ENCODE measurements around the gene SHROOM3. TPM values are rescaled to one million over a fixed set of nuclear protein-coding genes. Genes with fewer than 3 reads are reported as not detected.

The SHROOM3 gene
- total RNA-seq, 2 experiments from 2014 or later = not detected

DNA sequence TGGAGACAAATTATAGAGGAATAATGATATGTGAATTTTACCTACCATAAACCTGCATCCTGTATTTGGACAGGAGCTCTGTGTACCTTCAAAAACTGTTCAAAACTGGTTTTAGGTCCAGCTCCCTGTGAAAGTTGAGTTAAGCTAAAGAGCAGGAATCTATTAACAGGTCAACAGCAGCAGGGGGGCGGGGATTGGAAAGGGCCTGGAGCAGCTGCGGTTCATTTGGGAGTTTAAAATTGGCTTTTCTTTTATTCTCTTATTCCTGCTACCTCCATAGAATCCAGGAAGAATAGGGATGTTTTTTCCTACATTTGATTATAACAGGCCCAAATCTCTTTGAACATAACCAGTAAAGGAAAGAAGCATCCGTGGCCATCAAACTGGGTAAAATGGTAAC lies 23.8 kb downstream of the SHROOM3 start:
- H3K4me1 Mint-ChIP-seq (ENCODE audit: low read depth) = no peaks in the 10 kb centered on the region
- H3K9me3 ChIP-seq (ENCODE audit: control insufficient read depth in 1 of 2, insufficient read depth in 1 of 2, low read length in 2 of 2) = peaks cover 5 to 10% of the 10 kb centered on the region in 2 experiments
- ChIA-PET CTCF (no interaction called here), POLR2A (no interaction called here)
- no peak overlapping the region for H3K4me3 ChIP-seq (ENCODE audit: low read length)
- no peaks in the 10 kb centered on the region for H3K4me1 ChIP-seq (ENCODE audit: insufficient read depth, low read length)
- TF ChIP-seq, protein P1, sequence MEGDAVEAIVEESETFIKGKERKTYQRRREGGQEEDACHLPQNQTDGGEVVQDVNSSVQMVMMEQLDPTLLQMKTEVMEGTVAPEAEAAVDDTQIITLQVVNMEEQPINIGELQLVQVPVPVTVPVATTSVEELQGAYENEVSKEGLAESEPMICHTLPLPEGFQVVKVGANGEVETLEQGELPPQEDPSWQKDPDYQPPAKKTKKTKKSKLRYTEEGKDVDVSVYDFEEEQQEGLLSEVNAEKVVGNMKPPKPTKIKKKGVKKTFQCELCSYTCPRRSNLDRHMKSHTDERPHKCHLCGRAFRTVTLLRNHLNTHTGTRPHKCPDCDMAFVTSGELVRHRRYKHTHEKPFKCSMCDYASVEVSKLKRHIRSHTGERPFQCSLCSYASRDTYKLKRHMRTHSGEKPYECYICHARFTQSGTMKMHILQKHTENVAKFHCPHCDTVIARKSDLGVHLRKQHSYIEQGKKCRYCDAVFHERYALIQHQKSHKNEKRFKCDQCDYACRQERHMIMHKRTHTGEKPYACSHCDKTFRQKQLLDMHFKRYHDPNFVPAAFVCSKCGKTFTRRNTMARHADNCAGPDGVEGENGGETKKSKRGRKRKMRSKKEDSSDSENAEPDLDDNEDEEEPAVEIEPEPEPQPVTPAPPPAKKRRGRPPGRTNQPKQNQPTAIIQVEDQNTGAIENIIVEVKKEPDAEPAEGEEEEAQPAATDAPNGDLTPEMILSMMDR (IDR thresholded peaks at IDR 0.05) = no peak
- H3K27ac ChIP-seq (ENCODE audit: low read depth in 1 of 2, low read length in 2 of 2) = no peak overlapping the region
- H3K36me3 Mint-ChIP-seq (ENCODE audit: low read depth) = no peaks in the 10 kb centered on the region
- H3K27ac Mint-ChIP-seq = no peak overlapping the region
- peaks cover 13% of the 10 kb centered on the region for H3K27me3 Mint-ChIP-seq
- no peaks in the 10 kb centered on the region for H3K36me3 ChIP-seq (ENCODE audit: insufficient read depth, low read length)
- DNase-seq = no peak
- no peak for ATAC-seq (ENCODE audit: poor library complexity)
- no peak overlapping the region for H3K4me3 Mint-ChIP-seq
- peaks cover 4% of the 10 kb centered on the region for H3K9me3 Mint-ChIP-seq
- intact Hi-C loops (cut with DNase I, micrococcal nuclease) = no loop called here
- peaks cover 0 to 4% of the 10 kb centered on the region in 2 experiments for H3K27me3 ChIP-seq (ENCODE audit: control insufficient read depth in 1 of 2, insufficient read depth in 2 of 2, low read length in 2 of 2)

DNA sequence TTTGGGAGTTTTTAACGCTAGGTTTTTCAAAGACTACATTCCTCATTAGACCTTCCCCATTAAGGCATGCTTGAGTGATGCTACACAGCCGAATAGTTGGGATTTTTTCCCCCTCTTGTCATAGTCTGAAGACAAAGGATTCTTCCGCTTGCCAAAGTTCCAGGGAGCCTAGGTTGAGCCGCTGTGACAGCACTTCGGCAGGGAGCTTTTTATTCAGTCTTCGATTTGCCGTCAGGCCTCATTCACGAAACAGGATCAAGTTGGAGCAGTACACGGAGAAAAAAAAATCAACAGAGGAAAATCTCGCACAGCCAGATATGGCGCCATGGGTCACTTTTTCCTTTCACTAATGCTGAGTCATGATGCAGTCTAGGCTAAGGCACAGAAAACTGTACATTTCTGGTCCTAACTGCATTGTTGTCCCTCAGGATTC lies 24.3 kb downstream of the SHROOM3 start:
- Mint-ChIP-seq H3K36me3 (ENCODE audit: low read depth) (no peaks in the 10 kb centered on the region), H3K27me3 (peaks cover 13% of the 10 kb centered on the region), H3K27ac (no peak overlapping the region), H3K4me3 (no peak overlapping the region), H3K9me3 (peaks cover 4% of the 10 kb centered on the region), H3K4me1 (ENCODE audit: low read depth) (no peaks in the 10 kb centered on the region)
- peaks cover 0 to 4% of the 10 kb centered on the region in 2 experiments for H3K27me3 ChIP-seq (ENCODE audit: control insufficient read depth in 1 of 2, insufficient read depth in 2 of 2, low read length in 2 of 2)
- peaks cover 7 to 13% of the 10 kb centered on the region in 2 experiments for H3K9me3 ChIP-seq (ENCODE audit: control insufficient read depth in 1 of 2, insufficient read depth in 1 of 2, low read length in 2 of 2)
- no peak overlapping the region for H3K4me3 ChIP-seq (ENCODE audit: low read length)
- no peak for ATAC-seq (ENCODE audit: poor library complexity)
- no peaks in the 10 kb centered on the region for H3K4me1 ChIP-seq (ENCODE audit: insufficient read depth, low read length)
- ChIA-PET POLR2A (no interaction called here), CTCF (no interaction called here)
- intact Hi-C loops (cut with DNase I, micrococcal nuclease) = no loop called here
- H3K36me3 ChIP-seq (ENCODE audit: insufficient read depth, low read length) = no peaks in the 10 kb centered on the region
- TF ChIP-seq, protein P1 (IDR thresholded peaks at IDR 0.05) = no peak
- H3K27ac ChIP-seq (ENCODE audit: low read depth in 1 of 2, low read length in 2 of 2) = no peak overlapping the region
- DNase-seq = no peak

DNA sequence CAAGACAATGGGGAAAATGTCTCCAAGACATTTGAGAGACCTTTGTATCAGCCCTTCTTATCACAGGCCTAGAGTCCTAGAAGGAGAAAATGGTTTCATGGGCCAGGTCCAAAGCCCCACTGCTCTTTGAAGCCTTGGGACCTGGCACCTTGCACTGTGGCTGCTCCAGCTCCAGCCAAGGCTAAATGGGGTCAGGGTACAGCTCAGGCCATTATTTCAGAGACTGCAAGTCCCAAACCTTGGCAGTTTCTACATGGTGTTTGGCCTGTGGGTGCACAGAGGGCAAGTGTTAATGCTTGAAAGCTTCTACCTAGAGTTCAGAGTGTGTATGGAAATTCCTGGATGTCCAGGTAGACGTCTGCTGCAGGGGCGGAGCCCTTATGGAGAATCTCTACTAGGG lies 28.5 kb downstream of the SHROOM3 start:
- Mint-ChIP-seq H3K27ac (no peak overlapping the region), H3K4me1 (ENCODE audit: low read depth) (no peaks in the 10 kb centered on the region), H3K36me3 (ENCODE audit: low read depth) (no peaks in the 10 kb centered on the region), H3K4me3 (no peak overlapping the region), H3K27me3 (peaks cover 4% of the 10 kb centered on the region), H3K9me3 (peaks cover 4% of the 10 kb centered on the region)
- Histone ChIP-seq H3K4me1 (ENCODE audit: insufficient read depth, low read length) (no peaks in the 10 kb centered on the region), H3K27me3 (ENCODE audit: control insufficient read depth in 1 of 2, insufficient read depth in 2 of 2, low read length in 2 of 2) (peaks cover 0 to 4% of the 10 kb centered on the region in 2 experiments), H3K36me3 (ENCODE audit: insufficient read depth, low read length) (no peaks in the 10 kb centered on the region), H3K9me3 (ENCODE audit: control insufficient read depth in 1 of 2, insufficient read depth in 1 of 2, low read length in 2 of 2) (peaks cover 7 to 13% of the 10 kb centered on the region in 2 experiments), H3K4me3 (ENCODE audit: low read length) (no peak overlapping the region), H3K27ac (ENCODE audit: low read depth in 1 of 2, low read length in 2 of 2) (no peak overlapping the region)
- ChIA-PET CTCF (no interaction called here), POLR2A (no interaction called here)
- DNase-seq (no peak), ATAC-seq (ENCODE audit: poor library complexity) (no peak)
- TF ChIP-seq, protein P1 (IDR thresholded peaks at IDR 0.05) = no peak
- intact Hi-C loops (cut with DNase I, micrococcal nuclease) = no loop called here
